RCC 7860 (cell line): ENCODE data around the gene CES5A.
"Not testable (repeated sequence)": the region's sequence is repeated elsewhere in the genome, so short reads cannot be mapped to it uniquely, and the experiment has no call there.

Experiments used
- DNase-seq: peaks from one replicate; pipeline ENCODE4 v3.0.0-alpha.2; 2015; ENCODE audit warnings: low spot score
- FAIRE-seq: peaks from 2 replicates; lab custom pipeline; 2012; peaks lifted over from hg19 to GRCh38; lab: Jason Lieb, UNC

The CES5A gene

DNA sequence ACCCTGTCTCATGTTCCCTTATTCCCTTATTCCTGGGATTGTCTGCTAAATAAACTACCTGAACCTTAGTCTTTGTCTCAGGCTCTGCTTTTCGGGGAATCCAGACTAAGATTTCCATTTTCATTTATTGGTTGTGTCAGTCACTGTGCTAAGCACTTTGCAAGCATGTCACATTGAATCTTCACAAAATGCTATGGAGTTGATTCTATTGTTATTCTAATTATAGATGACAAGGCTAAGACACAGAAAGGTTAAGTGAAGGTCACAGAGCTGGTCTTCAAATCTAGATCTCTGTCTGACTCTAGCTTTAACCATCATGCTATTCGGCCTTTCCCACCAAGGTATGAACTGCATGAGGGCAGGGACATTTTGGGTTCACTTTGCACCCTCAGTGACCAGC lies 13.4 kb upstream of the CES5A start:
- DNase-seq (no peak), FAIRE-seq (no peak)

DNA sequence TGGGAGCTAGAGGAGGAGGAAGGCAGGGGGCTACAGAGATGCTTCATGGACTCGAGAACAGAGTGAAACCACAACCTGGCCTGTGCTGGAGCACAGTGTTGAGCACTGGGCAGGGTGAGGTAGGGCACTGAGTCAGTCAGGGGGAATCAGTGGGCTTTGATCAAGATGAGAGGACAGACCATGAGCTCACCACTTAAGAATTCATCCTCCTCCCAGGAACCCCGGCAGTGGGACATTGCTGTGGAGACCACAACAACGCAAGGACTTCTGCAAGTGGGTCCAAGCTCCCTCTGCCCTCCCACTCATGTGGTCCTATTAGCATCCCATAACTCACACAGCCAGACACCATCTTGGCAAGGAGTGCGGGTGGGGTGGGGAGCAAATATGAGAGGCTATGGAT lies 1.7 kb upstream of the CES5A start:
- FAIRE-seq: no peak
- DNase-seq: peak; percentile 54

DNA sequence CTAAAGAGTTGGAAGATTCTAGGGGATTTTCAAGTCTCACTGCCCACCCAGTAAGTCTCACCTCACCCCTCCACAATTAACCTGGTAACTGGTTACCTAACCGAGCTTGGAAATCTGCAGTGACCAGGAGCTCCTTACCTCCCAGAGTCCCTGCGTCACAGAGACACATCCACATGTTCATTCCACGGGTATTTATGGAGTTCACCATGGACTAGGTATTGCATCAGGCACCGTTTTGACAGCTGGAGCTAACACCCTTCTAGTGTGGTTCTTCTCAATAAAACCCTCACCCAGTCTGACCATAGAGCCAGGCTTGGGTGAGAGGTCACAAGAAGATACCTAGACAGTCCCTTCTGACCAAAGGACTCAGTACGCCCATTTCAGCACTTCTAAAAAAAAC lies 2.1 kb downstream of the CES5A start:
- DNase-seq (no peak), FAIRE-seq (no peak)

DNA sequence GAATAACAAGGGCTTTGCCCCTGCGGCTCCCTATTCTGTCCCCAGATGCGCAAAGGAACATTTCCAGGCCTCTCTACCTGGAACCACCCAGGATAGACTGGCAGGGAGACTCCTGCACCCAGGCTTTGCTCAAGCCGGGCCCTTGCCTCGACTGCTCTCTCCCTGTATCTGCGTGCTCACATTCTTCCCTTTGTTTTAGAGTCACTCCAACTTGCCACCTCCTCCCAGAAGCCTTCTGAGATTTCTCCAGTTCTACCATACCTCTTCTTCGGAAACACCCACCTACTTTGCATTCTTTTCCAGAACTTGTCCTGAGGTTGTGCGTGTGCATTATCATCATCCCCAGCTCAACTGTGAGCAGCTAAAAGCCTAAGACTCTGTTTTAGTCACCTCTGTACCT lies 3.0 kb downstream of the CES5A start:
- no peak for FAIRE-seq

DNA sequence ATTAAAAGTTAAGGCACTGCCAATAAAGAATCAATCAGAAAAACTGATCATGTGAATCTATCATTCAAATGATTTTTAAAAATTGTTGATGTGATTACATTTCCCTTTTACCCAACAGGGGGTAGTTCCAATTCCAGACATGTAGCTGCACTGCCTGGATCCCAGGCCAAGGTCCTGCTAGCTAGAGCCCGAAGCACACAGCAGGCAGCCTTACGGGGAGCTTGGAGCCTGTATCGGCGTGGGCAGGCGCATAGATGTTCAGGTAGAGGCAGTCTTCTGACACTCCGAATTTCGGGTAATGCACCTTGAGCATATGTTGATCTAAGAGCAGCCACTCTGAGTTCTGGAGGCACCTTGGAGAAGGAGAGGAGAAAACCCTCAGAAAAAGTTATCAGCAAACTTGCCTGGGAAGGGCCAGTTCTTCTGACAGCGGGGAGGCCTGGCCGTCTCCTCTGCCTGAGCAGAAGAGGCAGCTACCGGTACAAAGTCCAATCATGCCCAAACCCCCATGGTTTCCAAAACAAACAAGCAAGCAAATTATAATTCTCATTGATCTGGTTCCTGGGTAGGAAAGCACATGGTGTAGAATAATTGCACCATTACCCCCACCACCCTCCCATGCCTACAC lies 3.6 kb downstream of the CES5A start:
- FAIRE-seq (no peak), DNase-seq (no peak)

More for the DNA sequence above, 3.0 kb downstream of the CES5A start:
- no peak for DNase-seq

DNA sequence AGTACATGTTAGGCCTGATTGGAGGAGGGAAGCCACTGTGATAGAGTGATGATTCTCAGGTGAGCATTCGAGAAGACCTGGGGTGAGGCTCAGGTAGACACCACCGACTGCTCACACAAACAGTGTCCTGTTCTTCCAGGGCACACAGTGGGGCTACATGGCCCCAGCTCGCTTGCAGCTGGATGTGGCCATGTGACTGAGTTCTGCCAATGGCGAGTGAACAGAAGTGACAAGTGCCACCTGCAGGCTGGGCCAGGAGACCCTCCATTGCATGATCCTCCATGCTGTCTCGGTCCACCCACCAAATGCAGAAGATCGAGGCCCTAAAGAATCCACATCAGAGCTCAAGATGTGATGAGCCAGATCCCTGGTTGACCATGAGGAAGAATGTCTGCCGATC lies 6.2 kb downstream of the CES5A start:
- FAIRE-seq (no peak), DNase-seq (no peak)

DNA sequence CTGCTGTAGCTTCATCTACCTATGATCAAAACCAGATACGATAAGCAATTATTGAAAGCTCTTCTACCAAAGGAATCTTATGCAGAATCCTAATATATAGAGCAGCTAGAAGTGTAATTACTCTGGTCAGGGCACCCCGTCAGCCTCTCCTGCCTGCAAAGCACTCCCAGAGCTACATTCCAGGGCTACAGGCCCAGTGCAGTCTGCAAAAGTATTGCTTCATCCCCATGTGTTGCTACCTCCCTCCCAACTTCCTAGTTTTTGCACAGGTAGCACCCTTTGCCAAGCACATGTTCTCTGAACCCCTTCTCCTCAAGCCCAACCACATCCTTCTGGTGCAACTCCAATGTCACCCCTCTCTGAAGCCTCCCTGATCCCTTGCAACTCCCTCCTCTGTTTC lies 7.0 kb downstream of the CES5A start:
- FAIRE-seq (no peak), DNase-seq (no peak)

DNA sequence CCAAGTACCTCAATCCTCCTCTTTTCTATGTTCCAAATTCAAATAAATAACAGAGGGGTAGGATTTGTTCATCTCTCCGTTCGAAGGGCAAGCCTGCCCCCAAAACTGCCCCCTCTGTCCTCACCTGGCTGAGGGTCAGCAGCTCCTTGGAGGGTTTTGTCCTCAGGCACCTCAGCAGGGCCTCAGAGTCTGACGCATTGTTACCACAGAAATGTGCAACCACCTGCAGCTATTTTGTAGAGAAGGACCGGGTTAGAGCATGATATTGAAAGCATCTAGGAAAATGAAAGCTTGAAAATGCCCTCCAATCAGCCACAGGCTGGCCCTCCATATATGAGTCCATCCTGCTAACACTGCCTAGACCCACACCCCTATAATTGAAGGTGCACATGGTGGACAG lies 13.9 kb downstream of the CES5A start:
- FAIRE-seq (no peak), DNase-seq (no peak)

DNA sequence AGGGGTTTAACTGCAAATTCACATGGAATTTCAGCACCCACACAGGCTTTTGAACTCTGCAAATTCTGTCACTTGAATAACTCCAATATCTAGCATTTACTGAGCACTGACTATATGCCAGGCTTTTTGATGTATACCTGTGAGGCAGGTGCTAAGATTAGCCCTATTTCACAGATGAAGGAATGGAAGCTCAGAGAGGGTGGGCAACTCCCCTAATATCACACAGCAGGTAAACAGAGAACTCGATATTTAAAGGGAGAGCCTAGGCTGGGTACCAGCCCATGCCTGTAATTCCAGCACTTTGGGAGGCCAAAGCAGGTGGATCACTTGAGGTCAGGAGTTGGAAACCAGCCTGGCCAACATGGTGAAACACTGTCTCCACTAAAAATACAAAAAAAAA lies 17.5 kb downstream of the CES5A start:
- not testable (repeated sequence) for FAIRE-seq, DNase-seq

DNA sequence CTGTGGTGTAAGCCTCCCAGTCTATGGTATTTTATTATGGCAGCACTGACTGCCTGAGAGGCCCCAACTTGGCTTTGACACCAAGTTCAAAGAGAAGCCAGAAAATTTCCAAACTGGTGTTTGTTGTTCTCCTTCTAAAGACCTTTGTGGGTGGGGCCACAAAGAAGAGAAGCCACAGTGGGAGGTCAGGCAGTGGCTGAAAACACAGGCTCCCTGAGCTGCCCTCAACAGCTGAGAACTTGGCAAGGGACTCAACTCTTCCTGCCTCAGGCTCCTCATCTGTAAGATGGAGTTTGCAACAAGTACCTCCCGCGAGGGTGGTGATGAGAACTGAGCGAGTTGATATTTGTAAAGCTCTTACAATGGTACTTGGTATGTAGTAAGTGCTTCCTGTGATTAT lies 18.2 kb downstream of the CES5A start:
- FAIRE-seq: no peak

DNA sequence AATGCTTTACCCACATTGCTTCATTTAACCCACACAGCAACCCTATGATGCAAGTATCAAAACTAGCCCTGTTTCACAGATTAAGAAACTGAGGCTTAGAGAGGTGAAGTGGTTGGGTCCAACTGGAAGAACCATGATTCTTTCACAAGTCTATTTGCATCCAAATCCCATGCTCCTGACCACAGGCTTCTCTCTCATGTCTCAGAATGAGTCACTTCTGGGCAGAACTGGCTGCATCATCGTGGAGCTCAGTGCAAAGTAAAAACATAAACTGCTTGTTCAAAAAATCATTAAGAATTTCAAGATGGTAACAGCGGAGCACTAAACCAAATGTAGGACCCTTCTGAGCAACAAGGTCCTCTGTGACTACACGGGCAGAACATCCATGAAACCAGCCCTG lies 22.1 kb downstream of the CES5A start:
- no peak for DNase-seq
- FAIRE-seq: no peak

More for the DNA sequence above, 18.2 kb downstream of the CES5A start:
- DNase-seq: no peak

DNA sequence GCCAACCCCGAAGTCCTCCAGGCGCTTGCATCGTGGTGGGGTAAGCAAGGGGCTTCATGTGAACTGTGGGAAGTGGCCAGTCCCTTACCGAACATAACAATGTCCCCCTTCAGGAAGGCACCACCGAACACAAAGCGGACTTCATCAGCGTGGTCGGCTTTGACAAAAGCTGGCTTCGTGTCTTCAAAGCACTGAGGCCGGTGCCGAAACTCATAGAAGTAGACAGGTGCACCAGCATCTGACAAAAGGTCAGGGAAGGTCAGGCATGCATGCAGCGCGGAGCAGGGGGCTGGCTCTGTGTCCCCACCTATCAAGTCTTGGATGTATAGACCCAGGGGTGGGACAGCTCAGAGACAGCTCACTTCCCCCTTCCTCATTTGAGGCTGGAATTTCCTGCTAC lies 25.6 kb downstream of the CES5A start:
- DNase-seq: no peak
- no peak for FAIRE-seq

DNA sequence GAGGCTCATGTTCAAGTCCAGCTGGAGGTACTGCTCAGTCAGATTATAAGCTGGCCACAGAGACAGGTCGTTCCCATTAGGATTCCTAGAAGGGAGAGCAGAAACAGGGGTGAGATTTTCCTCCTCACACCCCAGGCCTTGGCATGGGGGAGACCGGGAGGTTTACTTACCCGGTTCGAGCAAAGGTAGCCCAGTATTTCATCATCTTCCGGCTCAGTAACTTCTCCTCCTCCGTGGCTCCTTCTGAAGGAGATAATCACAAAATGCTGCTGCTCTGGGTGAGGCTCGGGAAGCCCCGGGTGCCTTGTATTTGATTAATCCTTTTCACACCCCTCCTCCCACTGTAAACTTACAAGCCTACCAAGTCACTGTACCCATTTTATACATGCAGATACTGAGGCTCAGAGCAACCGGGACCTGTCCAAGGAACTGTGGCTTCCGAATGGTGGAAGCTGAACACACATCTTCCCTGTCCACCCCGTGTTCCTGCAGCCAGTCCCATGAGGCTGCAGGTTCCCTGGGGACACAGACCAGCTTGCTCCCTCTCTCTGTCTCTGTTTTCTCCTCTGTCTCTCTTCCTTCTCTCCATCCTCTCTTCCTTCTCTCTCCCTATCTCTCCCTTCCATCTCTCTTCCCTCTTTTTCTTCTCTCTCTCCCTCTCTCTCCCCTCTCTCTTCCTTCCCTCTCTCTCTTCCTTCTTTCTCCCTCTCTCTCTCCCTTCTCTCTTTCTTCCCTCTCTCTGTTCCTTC lies 28.4 kb downstream of the CES5A start:
- FAIRE-seq (no peak), DNase-seq (no peak)

DNA sequence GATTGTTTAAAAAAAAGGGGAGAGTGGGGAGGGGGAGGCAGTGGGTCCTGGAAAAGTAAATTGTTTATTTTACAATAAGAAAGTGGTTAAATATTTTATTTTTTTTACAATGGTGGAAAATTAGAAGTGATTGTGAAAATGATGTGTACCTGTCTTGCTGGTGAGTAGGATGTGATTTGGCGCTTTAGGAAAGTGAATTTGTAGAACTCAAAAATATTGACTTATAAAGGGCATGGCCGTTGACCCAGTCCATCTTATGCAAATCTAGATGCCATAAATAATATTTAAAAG lies 32.1 kb downstream of the CES5A start:
- no peak for FAIRE-seq
- no peak for DNase-seq

DNA sequence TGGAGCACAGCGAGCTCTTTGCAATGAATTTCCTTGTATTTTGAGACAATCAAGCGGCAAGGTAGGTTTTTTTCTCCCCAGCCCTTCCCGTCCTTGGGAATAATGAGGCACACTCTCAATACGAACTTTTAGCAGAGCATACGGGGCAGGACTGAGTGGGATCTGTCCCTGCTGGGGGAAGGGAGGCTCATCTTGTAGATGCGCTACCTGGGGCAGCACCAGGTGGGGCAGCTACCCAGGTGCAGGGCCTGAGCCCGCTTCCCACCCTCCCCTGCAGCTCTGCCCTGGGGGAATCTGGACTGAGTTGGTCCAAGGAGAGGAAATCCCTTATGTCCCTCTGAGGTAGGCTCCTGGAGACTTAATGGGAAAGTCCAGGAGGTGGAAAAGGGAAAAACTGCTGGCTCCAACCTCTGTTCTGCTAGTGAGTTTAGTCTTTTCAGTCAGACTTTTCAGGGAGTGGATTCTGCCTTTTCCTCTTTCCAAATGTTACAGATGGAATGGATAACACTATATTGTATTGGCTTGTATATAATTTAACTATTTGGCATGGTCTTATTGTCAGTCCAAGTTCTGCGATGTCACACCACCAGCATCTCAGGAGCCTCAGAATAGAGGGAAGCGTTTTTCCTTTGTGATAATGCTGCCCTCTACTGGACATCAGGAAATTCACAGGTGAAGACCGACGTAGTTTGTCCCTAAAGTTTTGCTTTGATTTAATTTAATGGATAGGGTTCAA lies 32.6 kb downstream of the CES5A start:
- FAIRE-seq (peak; percentile 18), DNase-seq (peak; percentile 31)

DNA sequence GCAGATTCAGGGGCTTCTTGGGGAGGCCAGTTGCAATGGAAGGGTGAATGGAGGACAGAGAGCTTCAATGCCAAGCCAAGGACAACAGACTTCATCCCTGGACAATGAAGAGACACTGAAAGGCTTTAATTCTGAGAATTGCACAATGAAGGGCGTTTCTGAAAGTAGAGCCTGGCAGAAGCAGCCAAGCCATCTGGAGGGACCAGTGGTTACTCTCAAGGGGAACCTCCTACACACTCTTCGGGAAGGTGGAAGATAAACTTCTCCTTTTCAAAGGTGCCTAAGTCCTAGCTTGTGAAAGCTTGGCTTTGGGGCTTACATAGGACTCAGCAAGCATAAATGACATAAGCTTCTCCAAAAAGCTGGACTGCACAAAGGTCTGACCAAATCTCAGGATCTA lies 36.1 kb downstream of the CES5A start:
- DNase-seq (no peak), FAIRE-seq (no peak)

DNA sequence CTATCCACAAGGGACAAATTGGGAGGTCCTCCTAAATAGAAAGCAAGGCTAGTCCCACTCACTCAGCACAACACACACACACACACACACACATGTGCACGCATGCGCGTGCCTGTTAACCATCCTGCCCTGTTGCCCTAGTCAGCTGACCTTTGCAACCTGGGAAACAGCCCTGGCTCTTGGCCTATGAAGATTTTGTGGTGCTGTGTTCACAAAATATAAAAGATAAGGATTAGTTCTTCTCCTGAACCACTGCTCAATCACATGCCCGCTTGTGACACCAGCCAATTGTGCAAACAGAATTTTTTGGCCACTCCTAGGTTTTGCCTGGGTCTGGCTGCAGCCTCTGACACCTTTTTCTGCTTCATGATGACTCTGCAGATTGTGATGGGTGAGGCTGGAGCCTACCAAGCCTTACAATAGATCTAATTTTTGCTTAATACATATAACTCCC lies 39.0 kb downstream of the CES5A start:
- no peak for FAIRE-seq
- no peak for DNase-seq

DNA sequence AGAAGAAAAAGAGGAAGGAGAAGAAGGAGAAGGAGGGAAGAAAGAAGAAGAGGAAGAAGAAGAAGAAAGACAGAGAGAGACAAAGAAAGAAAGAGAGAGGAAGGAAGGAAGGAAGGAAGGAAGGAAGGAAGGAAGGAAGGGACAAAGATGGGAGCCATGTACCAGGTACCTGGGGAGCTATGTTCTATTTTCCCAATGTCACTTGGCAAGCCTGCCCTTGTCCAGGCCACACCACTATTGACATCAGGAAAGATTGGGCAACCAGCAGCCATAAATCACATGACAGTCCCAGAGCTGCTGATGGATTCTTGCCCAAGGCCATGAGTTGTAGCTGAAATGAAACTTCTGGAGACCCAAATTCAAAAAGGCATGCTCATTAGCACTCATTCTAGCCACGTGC lies 39.6 kb downstream of the CES5A start:
- DNase-seq: no peak
- FAIRE-seq: no peak

DNA sequence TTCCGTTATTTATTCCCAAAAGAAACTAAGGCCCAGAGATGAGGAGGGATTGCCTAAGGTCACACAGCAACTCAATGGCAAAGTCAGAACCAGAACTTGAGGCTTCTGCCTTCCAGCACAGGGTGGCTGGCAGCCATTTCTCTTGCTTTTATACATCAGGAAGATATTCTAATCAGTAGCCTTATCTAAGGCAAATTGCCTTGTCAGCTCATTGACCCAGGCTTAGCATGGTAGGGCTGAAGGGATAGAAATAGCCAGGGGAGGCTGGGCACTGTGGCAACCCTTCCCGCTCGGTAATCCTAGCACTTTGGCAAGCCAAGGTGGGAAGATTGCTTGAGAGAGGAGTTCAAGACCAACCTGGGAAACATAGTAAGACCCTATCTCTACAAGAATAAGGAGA lies 40.0 kb downstream of the CES5A start:
- FAIRE-seq, DNase-seq: not testable (repeated sequence)

DNA sequence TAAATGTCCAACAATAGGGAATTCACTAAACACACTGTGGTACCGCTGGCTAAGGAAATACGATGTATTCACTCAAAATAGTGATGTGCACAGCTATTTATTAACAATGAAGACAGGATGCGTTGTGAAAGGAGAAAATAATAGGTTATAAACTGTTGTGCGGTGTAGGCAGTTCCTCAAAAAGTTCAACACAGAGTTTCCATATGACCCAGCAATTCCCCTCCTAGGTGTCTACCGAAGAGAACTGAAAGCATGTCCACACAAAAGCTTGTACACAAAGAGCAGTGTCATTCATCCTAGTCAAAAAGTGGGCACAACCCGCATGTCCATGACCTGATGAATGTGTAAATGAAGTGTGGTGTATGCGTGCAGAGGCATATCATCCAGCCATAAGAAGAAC lies 41.1 kb downstream of the CES5A start:
- FAIRE-seq: no peak
- no peak for DNase-seq

DNA sequence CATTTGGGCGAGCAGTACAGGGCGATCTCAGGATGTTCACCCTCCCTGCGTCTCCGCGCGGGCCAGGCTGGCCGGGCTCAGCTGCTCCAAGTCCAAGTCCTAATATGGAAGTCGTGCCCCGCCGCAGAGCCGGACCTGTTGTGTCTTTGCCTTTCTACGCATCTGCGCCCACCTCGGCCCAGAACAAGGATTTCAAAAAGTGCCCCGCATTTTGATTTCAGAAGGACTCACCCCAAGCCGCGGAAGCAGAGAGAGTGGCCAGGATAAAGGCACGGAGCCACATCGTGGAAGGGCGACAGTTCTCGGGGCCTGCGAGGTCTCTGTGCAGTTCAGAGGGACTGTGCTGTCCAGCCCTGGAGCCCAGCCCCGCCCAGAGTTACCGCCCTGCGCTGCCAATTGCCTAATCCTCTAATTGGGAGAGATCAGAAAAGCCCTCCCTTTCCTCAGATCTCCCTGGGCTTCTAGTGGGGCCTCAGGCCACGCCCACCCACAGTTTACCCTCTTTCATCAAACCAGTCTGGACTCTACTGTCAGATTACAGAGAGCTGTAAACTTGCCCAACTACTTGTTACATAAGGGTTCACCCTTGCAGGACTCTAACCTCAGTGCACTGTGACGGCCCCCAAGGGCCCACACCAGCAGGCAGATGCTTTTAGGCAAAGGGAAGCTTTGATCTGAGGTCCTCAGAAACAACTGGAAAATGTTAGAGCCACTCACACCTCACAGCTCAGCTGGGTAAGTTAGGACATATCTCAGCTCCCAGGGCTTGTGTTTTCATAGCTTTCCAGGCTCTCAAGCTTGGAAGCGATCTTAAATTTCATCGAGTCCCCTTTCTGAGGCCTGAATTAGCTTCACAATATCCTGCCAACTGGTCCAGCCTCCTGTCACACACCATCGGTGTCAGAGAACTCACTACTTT lies 42.1 kb downstream of the CES5A start, which contains the start of gene CES1:
CES1 (minus strand) TSS at position 324 of the 919 bp plus-strand sequence; CDS start at position 283, 41 bp downstream.
- DNase-seq (no peak), FAIRE-seq (no peak)
